Transverse colon (tissue), 4 donors: Measurements from ENCODE around the gene PRKCH.

Experiments used
- POLR2AphosphoS5 ChIP-seq, 3 donors: sonication (generic); formaldehyde crosslinking; IDR thresholded peaks; one replicate each; pipeline ENCODE4 v1.6.1; 2016; ENCODE audit warnings: antibody characterized with exemption in 3 of 3
- TF ChIP-seq, protein P1 (sequence below), 5 experiments: fragments of 200-600 bp in 3 of 5; fragments of 450-650 bp in 2 of 5; sonication (generic) in 3 of 5; IDR thresholded peaks; 1 replicate in 2 of 5; 2 replicates in 3 of 5; pipeline ENCODE4 v1.5.1; 2016 to 2017; ENCODE audit warnings: antibody characterized with exemption in 5 of 5, inconsistent platforms in 3 of 5, mild to moderate bottlenecking in 2 of 5, moderate library complexity in 1 of 5

GRCh38 chr14:61406198-61406597, 84.8 kb downstream of the PRKCH start:
- TF ChIP-seq, protein P1, sequence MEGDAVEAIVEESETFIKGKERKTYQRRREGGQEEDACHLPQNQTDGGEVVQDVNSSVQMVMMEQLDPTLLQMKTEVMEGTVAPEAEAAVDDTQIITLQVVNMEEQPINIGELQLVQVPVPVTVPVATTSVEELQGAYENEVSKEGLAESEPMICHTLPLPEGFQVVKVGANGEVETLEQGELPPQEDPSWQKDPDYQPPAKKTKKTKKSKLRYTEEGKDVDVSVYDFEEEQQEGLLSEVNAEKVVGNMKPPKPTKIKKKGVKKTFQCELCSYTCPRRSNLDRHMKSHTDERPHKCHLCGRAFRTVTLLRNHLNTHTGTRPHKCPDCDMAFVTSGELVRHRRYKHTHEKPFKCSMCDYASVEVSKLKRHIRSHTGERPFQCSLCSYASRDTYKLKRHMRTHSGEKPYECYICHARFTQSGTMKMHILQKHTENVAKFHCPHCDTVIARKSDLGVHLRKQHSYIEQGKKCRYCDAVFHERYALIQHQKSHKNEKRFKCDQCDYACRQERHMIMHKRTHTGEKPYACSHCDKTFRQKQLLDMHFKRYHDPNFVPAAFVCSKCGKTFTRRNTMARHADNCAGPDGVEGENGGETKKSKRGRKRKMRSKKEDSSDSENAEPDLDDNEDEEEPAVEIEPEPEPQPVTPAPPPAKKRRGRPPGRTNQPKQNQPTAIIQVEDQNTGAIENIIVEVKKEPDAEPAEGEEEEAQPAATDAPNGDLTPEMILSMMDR (IDR thresholded peaks at IDR 0.05): no peak
- no peak for TF ChIP-seq POLR2AphosphoS5 (IDR thresholded peaks at IDR 0.05)
